RWPE2 (cell line): ENCODE results near the gene PITPNB.
A peak's percentile ranks its signal among the peaks of the same experiment; 100 is the strongest.

Experiments used
- ATAC-seq: fragments of 200-7000 bp; cut with Tn5 transposase; 3 replicates; pipeline ENCODE4 v1.9.1; 2021; ENCODE audit warnings: low read depth
- DNase-seq: peaks from one replicate; pipeline ENCODE4 v3.0.0-alpha.2; 2020; ENCODE audit warnings: low spot score
- H3K27ac ChIP-seq: fragments of 450-650 bp; 2 replicates; pipeline ENCODE4 v1.5.1; 2017; ENCODE audit warnings: mild to moderate bottlenecking; ENCODE audit not compliant: poor library complexity, severe bottlenecking
- H3K27me3 ChIP-seq: fragments of 250-450 bp; sonication (Bioruptor Pico); 2 replicates; pipeline ENCODE4 v1.5.1; 2021; ENCODE audit warnings: mild to moderate bottlenecking, moderate library complexity; ENCODE audit not compliant: insufficient read depth, poor library complexity, severe bottlenecking
- H3K36me3 ChIP-seq: fragments of 250-450 bp; sonication (Bioruptor Pico); 2 replicates; pipeline ENCODE4 v1.5.1; 2020; ENCODE audit warnings: low read depth, mild to moderate bottlenecking, moderate library complexity
- H3K4me1 ChIP-seq: fragments of 250-450 bp; sonication (Bioruptor Pico); 2 replicates; pipeline ENCODE4 v1.5.1; 2021; ENCODE audit warnings: mild to moderate bottlenecking, moderate library complexity; ENCODE audit not compliant: insufficient read depth, poor library complexity, severe bottlenecking
- H3K4me3 ChIP-seq: fragments of 250-450 bp; sonication (Bioruptor Pico); 2 replicates; pipeline ENCODE4 v1.5.1; 2021; ENCODE audit warnings: mild to moderate bottlenecking, moderate library complexity; ENCODE audit not compliant: severe bottlenecking
- H3K9me3 ChIP-seq: fragments of 250-450 bp; sonication (Bioruptor Pico); 2 replicates; pipeline ENCODE4 v1.5.1; 2021; ENCODE audit warnings: mild to moderate bottlenecking, moderate library complexity; ENCODE audit not compliant: severe bottlenecking
- TF ChIP-seq, protein P1 (sequence below): fragments of 450-650 bp; IDR thresholded peaks from one replicate; pipeline ENCODE4 v1.5.1; 2017; ENCODE audit warnings: mild to moderate bottlenecking, moderate library complexity; ENCODE audit not compliant: poor library complexity, severe bottlenecking

The PITPNB gene

DNA sequence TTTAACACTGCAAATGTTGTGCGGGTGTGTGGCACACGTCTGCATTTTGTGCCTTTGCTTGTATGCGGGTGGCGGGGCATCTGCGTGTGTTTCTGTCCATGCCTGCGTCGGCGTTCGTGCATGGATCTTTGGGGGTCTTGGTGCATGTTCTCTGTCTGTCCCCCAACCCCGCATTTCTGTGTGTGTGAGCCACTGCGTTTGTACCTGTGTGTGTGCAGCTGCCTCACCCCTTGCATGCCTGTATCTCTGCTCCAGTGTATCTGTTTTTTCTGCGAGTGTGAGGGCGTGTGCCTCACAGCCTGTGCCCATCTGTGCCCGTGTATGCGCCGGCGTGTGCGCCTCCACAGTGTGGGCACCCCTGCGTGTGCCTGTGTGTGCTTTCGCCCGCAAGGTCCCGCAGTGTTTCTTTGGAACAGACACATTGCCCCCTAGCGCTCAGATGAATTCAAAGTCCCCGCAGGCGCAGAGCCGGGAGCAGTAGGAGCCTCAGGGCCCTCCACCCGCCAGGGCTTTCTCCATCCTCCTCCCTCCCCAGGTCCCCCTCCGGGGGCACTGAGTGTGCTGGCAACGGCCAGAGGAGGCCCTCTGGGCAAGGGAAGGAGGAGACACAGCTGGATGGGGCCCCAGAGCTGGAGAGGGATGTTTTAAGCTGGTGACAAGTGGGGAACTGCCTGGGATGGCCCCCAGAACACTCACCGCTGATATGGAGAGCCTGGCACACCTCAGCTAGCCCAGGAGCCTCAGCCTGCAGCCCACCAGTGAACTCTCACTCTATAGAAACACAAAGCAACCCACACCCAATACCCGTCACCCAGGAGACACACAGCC lies 114.4 kb downstream of the PITPNB start:
- H3K9me3 ChIP-seq = no peaks in the 10 kb centered on the region
- no peaks in the 10 kb centered on the region for H3K36me3 ChIP-seq
- no peaks in the 10 kb centered on the region for H3K27me3 ChIP-seq
- DNase-seq = no peak
- no peaks in the 10 kb centered on the region for H3K4me1 ChIP-seq
- no peak overlapping the region for H3K4me3 ChIP-seq
- TF ChIP-seq, protein P1, sequence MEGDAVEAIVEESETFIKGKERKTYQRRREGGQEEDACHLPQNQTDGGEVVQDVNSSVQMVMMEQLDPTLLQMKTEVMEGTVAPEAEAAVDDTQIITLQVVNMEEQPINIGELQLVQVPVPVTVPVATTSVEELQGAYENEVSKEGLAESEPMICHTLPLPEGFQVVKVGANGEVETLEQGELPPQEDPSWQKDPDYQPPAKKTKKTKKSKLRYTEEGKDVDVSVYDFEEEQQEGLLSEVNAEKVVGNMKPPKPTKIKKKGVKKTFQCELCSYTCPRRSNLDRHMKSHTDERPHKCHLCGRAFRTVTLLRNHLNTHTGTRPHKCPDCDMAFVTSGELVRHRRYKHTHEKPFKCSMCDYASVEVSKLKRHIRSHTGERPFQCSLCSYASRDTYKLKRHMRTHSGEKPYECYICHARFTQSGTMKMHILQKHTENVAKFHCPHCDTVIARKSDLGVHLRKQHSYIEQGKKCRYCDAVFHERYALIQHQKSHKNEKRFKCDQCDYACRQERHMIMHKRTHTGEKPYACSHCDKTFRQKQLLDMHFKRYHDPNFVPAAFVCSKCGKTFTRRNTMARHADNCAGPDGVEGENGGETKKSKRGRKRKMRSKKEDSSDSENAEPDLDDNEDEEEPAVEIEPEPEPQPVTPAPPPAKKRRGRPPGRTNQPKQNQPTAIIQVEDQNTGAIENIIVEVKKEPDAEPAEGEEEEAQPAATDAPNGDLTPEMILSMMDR = peak; percentile 55
- H3K27ac ChIP-seq = no peak overlapping the region
- ATAC-seq = no peak

DNA sequence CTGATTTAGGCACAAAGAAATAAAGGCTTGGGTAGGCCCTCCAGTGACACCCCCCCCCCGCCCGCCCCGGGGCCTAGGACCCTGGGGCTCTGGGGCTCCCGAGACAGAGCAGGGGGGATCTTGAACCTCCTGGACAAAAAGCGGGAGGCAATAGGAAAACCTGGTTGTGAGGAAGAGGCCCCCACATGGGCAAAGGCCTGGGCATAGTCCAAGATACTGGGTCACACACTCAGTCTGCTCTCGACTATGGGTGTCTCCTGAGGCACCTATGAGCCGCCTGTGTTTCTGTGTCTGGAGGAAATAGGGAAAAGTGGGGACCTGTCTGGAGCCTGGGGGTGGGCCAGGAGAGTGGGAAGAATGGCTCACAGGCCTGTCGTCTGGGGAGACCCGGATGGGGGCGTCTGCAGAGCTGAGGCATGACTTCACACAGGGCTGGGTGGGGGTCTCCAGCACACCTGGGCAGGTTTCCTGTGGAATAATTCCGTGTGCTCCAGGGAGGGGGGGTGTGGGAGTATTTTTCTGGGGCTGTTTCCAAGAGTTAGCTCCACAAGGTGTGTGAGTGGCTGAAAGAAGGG lies 115.1 kb downstream of the PITPNB start:
- DNase-seq (no peak), ATAC-seq (no peak)
- H3K27ac ChIP-seq = no peak overlapping the region
- H3K4me1 ChIP-seq = no peaks in the 10 kb centered on the region
- H3K27me3 ChIP-seq = no peaks in the 10 kb centered on the region
- H3K9me3 ChIP-seq = no peaks in the 10 kb centered on the region
- TF ChIP-seq, protein P1 = no peak
- no peak overlapping the region for H3K4me3 ChIP-seq
- no peaks in the 10 kb centered on the region for H3K36me3 ChIP-seq

DNA sequence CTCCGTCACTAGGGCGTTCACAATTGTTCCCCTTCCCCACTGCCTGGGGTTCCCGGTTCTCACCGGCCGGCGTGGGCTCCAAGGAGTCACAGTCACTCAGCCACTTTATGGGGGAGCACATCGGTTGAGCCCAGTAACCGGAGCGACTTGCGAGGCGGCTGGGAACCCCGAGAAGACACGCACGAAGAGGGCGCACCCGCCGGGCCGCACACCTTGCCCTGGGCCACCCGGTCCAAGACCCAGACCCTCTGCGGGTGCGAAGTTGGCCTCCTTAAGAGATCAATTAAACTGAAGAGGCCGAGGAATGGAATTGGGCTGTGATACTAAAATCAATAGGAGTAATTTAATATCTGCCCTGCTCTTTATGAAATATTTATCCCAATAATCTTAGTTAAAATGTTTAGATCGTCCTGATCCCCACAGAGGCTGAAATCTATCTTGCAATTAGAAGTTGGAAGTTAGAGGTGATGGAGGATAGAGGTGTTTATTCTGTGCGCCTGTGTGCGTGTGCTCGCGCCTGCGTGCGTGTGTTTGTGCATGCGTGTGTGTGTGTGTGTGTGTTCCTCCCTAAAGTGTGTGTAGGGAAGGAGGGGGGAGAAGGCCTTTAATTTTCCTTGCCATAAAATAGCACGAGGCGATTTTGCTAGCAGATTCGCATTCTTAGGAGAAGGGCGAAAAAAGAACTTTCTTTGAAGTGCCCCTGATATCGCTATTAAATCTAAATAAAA lies 116.5 kb downstream of the PITPNB start:
- H3K27ac ChIP-seq = peak overlapping the region; percentile 66

More for the DNA sequence above, 116.5 kb downstream of the PITPNB start:
- H3K27me3 ChIP-seq = no peaks in the 10 kb centered on the region
- DNase-seq (no peak), ATAC-seq (no peak)
- no peaks in the 10 kb centered on the region for H3K4me1 ChIP-seq
- TF ChIP-seq, protein P1 = no peak
- H3K36me3 ChIP-seq = no peaks in the 10 kb centered on the region
- peak overlapping the region; percentile 85 for H3K4me3 ChIP-seq
- H3K9me3 ChIP-seq = no peaks in the 10 kb centered on the region
